Ovary (tissue), 3 donors: ENCODE measurements around the gene C20orf202.

ENCODE experiments used
- EP300 ChIP-seq: sonication (generic); formaldehyde crosslinking; IDR thresholded peaks from one replicate; pipeline ENCODE4 v1.6.1; 2017; ENCODE audit warnings: antibody characterized with exemption
- POLR2A ChIP-seq: fragments of 450-650 bp; IDR thresholded peaks from one replicate; pipeline ENCODE4 v1.6.1; 2017; ENCODE audit warnings: antibody characterized with exemption, mild to moderate bottlenecking, moderate library complexity
- TF ChIP-seq, protein P1 (sequence below), 3 donors: fragments of 450-650 bp in 2 of 3; fragments of 200-600 bp in 1 of 3; IDR thresholded peaks; one replicate each; pipeline versions ENCODE4 v1.5.1 to v1.8.0; 2016 to 2022; ENCODE audit warnings: antibody characterized with exemption in 3 of 3, mild to moderate bottlenecking in 1 of 3
- donor health status: DM: no; HTN: no; CAD: no.

DNA sequence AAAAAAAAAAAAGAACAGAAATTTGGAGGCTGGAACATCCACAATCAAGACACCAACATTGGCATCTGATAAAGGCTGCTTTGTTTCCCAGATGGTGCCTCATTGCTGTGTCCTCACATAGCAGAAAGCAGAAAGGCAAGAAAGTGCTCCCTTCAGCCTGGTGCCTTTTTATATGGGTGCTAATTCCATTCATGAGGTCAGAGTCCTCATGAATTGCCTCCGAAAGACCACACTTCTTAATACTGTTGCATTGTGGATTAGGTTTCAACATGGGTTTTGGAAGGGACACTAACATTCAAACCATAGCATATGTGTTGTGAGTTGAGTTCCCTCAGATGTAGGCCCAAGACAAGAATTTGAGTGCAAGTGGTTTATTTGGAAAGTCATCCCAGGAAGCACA is 8.0 kb upstream of the C20orf202 start:
- TF ChIP-seq, protein P1, sequence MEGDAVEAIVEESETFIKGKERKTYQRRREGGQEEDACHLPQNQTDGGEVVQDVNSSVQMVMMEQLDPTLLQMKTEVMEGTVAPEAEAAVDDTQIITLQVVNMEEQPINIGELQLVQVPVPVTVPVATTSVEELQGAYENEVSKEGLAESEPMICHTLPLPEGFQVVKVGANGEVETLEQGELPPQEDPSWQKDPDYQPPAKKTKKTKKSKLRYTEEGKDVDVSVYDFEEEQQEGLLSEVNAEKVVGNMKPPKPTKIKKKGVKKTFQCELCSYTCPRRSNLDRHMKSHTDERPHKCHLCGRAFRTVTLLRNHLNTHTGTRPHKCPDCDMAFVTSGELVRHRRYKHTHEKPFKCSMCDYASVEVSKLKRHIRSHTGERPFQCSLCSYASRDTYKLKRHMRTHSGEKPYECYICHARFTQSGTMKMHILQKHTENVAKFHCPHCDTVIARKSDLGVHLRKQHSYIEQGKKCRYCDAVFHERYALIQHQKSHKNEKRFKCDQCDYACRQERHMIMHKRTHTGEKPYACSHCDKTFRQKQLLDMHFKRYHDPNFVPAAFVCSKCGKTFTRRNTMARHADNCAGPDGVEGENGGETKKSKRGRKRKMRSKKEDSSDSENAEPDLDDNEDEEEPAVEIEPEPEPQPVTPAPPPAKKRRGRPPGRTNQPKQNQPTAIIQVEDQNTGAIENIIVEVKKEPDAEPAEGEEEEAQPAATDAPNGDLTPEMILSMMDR (IDR thresholded peaks at IDR 0.05) = no peak
- TF ChIP-seq POLR2A (no peak), EP300 (no peak)
